ENCODE results near the gene SLC28A1. TPM values are rescaled to one million over a fixed set of nuclear protein-coding genes. Genes with fewer than 3 reads are reported as not detected.
A peak's percentile ranks its signal among the peaks of the same experiment; 100 is the strongest.

The SLC28A1 gene
- total RNA-seq, 1 experiment from 2014 or later, result not detected

- Histone ChIP-seq H3K4me1 (ENCODE audit: control insufficient read depth in 1 of 2, insufficient read depth in 2 of 2, low read length in 2 of 2) (peaks cover 13 to 27% of the 10 kb centered on the region in 2 experiments), H3K36me3 (ENCODE audit: control insufficient read depth in 1 of 2, insufficient read depth in 2 of 2, low read length in 2 of 2) (no peaks in the 10 kb centered on the region), H3K4me2 (ENCODE audit: low read length) (no peak overlapping the region), H3K9me3 (ENCODE audit: control insufficient read depth in 1 of 2, insufficient read depth in 1 of 2, low read depth in 1 of 2, low read length in 2 of 2) (no peaks in the 10 kb centered on the region), H3K9me2 (ENCODE audit: insufficient read depth) (no peaks in the 10 kb centered on the region), H3K27ac (ENCODE audit: low read depth, low read length) (peak overlapping the region; percentile 0; the same call in 1 of the 2 replicates), H3K9ac (ENCODE audit: low read length) (no peak overlapping the region), H4K20me1 (ENCODE audit: insufficient read depth) (no peaks in the 10 kb centered on the region), H3K79me2 (ENCODE audit: insufficient read depth, low read length) (no peaks in the 10 kb centered on the region), H3K4me3 (replicated peaks in 1 of 2; ENCODE audit: low read depth in 1 of 2, low read length in 2 of 2) (no peak overlapping the region), H3K27me3 (ENCODE audit: insufficient read depth, low read length) (no peaks in the 10 kb centered on the region), H2AFZ (ENCODE audit: low read depth, low read length, poor library complexity, severe bottlenecking) (no peak overlapping the region)
- ATAC-seq (no peak), DNase-seq (ENCODE audit: low read depth, low spot score) (no peak)
- RAD21 ChIA-PET (ENCODE audit: low non-redundant PET in 1 of 2, low total read pairs in 2 of 2, uncharacterized antibody in 2 of 2, unreplicated experiment in 2 of 2), result no interaction called here
- BruUV-seq (replicated peaks), result no TSS peak
- POLR2A ChIA-PET, result no interaction called here
- CTCF ChIA-PET, result no interaction called here
- TF ChIP-seq, protein P1, sequence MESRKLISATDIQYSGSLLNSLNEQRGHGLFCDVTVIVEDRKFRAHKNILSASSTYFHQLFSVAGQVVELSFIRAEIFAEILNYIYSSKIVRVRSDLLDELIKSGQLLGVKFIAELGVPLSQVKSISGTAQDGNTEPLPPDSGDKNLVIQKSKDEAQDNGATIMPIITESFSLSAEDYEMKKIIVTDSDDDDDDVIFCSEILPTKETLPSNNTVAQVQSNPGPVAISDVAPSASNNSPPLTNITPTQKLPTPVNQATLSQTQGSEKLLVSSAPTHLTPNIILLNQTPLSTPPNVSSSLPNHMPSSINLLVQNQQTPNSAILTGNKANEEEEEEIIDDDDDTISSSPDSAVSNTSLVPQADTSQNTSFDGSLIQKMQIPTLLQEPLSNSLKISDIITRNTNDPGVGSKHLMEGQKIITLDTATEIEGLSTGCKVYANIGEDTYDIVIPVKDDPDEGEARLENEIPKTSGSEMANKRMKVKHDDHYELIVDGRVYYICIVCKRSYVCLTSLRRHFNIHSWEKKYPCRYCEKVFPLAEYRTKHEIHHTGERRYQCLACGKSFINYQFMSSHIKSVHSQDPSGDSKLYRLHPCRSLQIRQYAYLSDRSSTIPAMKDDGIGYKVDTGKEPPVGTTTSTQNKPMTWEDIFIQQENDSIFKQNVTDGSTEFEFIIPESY (IDR thresholded peaks at IDR 0.05; ENCODE audit: extremely low read depth, insufficient replicate concordance, low read length), result no peak
- TF ChIP-seq EZH2 (IDR thresholded peaks at IDR 0.05) (no peak), EZH2phosphoT487 (IDR thresholded peaks at IDR 0.05; ENCODE audit: borderline replicate concordance) (no peak), TCF7L2 (IDR thresholded peaks at IDR 0.05; ENCODE audit: borderline replicate concordance, extremely low read depth, insufficient read depth, insufficient read length) (no peak), FOSL1 (IDR thresholded peaks at IDR 0.05; ENCODE audit: low read depth) (no peak), SP1 (IDR thresholded peaks at IDR 0.05; ENCODE audit: low read depth) (no peak), ELF1 (IDR thresholded peaks at IDR 0.05; ENCODE audit: borderline replicate concordance, low read depth) (no peak), ZNF274 (IDR thresholded peaks at IDR 0.05; ENCODE audit: low read depth, low read length) (no peak), ZFX (IDR thresholded peaks at IDR 0.05) (no peak), SIN3A (IDR thresholded peaks at IDR 0.05; ENCODE audit: low read depth) (no peak), SRF (IDR thresholded peaks at IDR 0.05; ENCODE audit: low read depth) (no peak), JUND (IDR thresholded peaks at IDR 0.05) (no peak), CEBPB (IDR thresholded peaks at IDR 0.05; ENCODE audit: low read depth) (no peak), YY1 (IDR thresholded peaks at IDR 0.05; ENCODE audit: extremely low read depth, insufficient replicate concordance, low read depth, low read length) (no peak)
- TF ChIP-seq, protein P2, sequence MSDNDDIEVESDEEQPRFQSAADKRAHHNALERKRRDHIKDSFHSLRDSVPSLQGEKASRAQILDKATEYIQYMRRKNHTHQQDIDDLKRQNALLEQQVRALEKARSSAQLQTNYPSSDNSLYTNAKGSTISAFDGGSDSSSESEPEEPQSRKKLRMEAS (IDR thresholded peaks at IDR 0.05), result no peak
- TF ChIP-seq, protein P3, sequence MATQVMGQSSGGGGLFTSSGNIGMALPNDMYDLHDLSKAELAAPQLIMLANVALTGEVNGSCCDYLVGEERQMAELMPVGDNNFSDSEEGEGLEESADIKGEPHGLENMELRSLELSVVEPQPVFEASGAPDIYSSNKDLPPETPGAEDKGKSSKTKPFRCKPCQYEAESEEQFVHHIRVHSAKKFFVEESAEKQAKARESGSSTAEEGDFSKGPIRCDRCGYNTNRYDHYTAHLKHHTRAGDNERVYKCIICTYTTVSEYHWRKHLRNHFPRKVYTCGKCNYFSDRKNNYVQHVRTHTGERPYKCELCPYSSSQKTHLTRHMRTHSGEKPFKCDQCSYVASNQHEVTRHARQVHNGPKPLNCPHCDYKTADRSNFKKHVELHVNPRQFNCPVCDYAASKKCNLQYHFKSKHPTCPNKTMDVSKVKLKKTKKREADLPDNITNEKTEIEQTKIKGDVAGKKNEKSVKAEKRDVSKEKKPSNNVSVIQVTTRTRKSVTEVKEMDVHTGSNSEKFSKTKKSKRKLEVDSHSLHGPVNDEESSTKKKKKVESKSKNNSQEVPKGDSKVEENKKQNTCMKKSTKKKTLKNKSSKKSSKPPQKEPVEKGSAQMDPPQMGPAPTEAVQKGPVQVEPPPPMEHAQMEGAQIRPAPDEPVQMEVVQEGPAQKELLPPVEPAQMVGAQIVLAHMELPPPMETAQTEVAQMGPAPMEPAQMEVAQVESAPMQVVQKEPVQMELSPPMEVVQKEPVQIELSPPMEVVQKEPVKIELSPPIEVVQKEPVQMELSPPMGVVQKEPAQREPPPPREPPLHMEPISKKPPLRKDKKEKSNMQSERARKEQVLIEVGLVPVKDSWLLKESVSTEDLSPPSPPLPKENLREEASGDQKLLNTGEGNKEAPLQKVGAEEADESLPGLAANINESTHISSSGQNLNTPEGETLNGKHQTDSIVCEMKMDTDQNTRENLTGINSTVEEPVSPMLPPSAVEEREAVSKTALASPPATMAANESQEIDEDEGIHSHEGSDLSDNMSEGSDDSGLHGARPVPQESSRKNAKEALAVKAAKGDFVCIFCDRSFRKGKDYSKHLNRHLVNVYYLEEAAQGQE (IDR thresholded peaks at IDR 0.05; ENCODE audit: low read depth), result no peak
- intact Hi-C loops (cut with micrococcal nuclease), result loop anchor here (10.0 kb wide), 1 partner anchor 205 kb away; no protein-coding TSS in a partner anchor
Measured at GRCh38 chr15:84839714-84840113, 44.7 kb upstream of the SLC28A1 start.
